ENCODE measurements around the gene PDE1C.

DNA sequence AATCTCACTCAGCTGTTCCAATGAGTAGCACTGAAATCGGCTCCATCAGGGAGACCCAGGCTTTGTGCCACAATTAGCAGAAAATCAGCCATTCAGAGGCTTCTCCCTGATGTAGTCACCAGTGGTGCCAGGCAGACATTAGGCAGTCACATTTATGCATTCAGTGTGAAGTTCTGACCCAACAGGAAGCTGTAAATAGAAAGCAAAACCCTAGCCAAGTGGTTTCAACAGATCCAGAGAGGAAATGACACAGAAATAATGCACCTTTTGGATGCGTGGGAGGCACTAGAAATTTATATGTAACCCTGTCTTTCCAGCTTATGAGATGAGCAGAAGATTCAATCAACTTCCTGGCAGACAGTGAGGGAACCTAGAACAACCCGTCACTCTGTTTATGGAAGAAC is 186.4 kb downstream of the PDE1C start:
- TF ChIP-seq, protein P1, sequence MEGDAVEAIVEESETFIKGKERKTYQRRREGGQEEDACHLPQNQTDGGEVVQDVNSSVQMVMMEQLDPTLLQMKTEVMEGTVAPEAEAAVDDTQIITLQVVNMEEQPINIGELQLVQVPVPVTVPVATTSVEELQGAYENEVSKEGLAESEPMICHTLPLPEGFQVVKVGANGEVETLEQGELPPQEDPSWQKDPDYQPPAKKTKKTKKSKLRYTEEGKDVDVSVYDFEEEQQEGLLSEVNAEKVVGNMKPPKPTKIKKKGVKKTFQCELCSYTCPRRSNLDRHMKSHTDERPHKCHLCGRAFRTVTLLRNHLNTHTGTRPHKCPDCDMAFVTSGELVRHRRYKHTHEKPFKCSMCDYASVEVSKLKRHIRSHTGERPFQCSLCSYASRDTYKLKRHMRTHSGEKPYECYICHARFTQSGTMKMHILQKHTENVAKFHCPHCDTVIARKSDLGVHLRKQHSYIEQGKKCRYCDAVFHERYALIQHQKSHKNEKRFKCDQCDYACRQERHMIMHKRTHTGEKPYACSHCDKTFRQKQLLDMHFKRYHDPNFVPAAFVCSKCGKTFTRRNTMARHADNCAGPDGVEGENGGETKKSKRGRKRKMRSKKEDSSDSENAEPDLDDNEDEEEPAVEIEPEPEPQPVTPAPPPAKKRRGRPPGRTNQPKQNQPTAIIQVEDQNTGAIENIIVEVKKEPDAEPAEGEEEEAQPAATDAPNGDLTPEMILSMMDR (IDR thresholded peaks at IDR 0.05), result no peak
- TF ChIP-seq POLR2A (IDR thresholded peaks at IDR 0.05), result no peak
